HFFc6 (cell line): ENCODE results near the gene NLGN1. TPM values are rescaled to one million over a fixed set of nuclear protein-coding genes. Genes with fewer than 3 reads are reported as not detected.

Experiments
- DNase-seq: peaks from one replicate; pipeline ENCODE4 v3.0.0-alpha.2; 2018
- H3K27ac Mint-ChIP-seq: 2 replicates; pipeline ENCODE4 v1.8.0; 2020; ENCODE audit warnings: mild to moderate bottlenecking, mixed read lengths
- H3K27me3 Mint-ChIP-seq: 2 replicates; pipeline ENCODE4 v1.8.0; 2021; ENCODE audit warnings: mild to moderate bottlenecking, moderate library complexity, mixed read lengths; ENCODE audit not compliant: insufficient read depth
- H3K36me3 Mint-ChIP-seq: 2 replicates; pipeline ENCODE4 v1.8.0; 2021; ENCODE audit warnings: low read depth, mixed read lengths
- H3K4me1 Mint-ChIP-seq: 2 replicates; pipeline ENCODE4 v1.8.0; 2020; ENCODE audit warnings: low read depth, mixed read lengths
- H3K4me3 Mint-ChIP-seq: 2 replicates; pipeline ENCODE4 v1.8.0; 2020; ENCODE audit warnings: mild to moderate bottlenecking, moderate library complexity, mixed read lengths
- H3K9me3 Mint-ChIP-seq: 2 replicates; pipeline ENCODE4 v1.8.0; 2020; ENCODE audit warnings: mild to moderate bottlenecking, mixed read lengths
- CTCF ChIP-seq: fragments of 200-600 bp; sonication (generic); IDR thresholded peaks from 2 replicates; pipeline ENCODE4 v1.5.0; 2021; ENCODE audit warnings: antibody characterized with exemption, mild to moderate bottlenecking
- total RNA-seq, 6 experiments: library from RNA; stranded (reverse); fragmentation: NEBNext Ultra II Directional; extraction: Animal tissue kit (Norgen Biotek cat#: 25700); gene quantifications; 2 replicates in 1 of 6; 3 replicates in 5 of 6; pipeline ENCODE4 v1.2.3, GENCODE V29; 2021

NLGN1 gene
- total RNA-seq, 6 experiments from 2014 or later = 10.0 to 17.2 (median 15.7) TPM

- no peaks in the 10 kb centered on the region for H3K36me3 Mint-ChIP-seq
- peaks cover 68% of the 10 kb centered on the region for H3K4me1 Mint-ChIP-seq
- peak overlapping the region; percentile 4 for H3K27ac Mint-ChIP-seq
- no peaks in the 10 kb centered on the region for H3K9me3 Mint-ChIP-seq
- H3K27me3 Mint-ChIP-seq = peaks cover 11% of the 10 kb centered on the region
- H3K4me3 Mint-ChIP-seq = peak overlapping the region; percentile 92
- no peak for DNase-seq
- no peak for TF ChIP-seq CTCF
Measured at GRCh38 chr3:173399044-173399443, 1.5 kb downstream of the NLGN1 start.

- H3K36me3 Mint-ChIP-seq = no peaks in the 10 kb centered on the region
- peaks cover 59% of the 10 kb centered on the region for H3K4me1 Mint-ChIP-seq
- H3K27ac Mint-ChIP-seq = no peak overlapping the region
- no peak for TF ChIP-seq CTCF
- no peak for DNase-seq
- no peaks in the 10 kb centered on the region for H3K9me3 Mint-ChIP-seq
- no peak overlapping the region for H3K4me3 Mint-ChIP-seq
- peaks cover 4% of the 10 kb centered on the region for H3K27me3 Mint-ChIP-seq
Measured at GRCh38 chr3:173401369-173401768, 3.8 kb downstream of the NLGN1 start.

GRCh38 chr3:173402656-173403055, 5.1 kb downstream of the NLGN1 start:
- Mint-ChIP-seq H3K4me3 (no peak overlapping the region), H3K27me3 (no peaks in the 10 kb centered on the region; the same call in 1 of the 2 replicates), H3K4me1 (peaks cover 51% of the 10 kb centered on the region), H3K9me3 (no peaks in the 10 kb centered on the region), H3K36me3 (no peaks in the 10 kb centered on the region), H3K27ac (no peak overlapping the region)
- no peak for DNase-seq
- no peak for TF ChIP-seq CTCF

GRCh38 chr3:173403376-173403775, 5.8 kb downstream of the NLGN1 start:
- no peaks in the 10 kb centered on the region for H3K9me3 Mint-ChIP-seq
- H3K36me3 Mint-ChIP-seq = no peaks in the 10 kb centered on the region
- no peak for DNase-seq
- TF ChIP-seq CTCF = no peak
- peak overlapping the region; percentile 12; the same call in 1 of the 2 replicates for H3K4me3 Mint-ChIP-seq
- H3K27ac Mint-ChIP-seq = no peak overlapping the region
- peaks cover 48% of the 10 kb centered on the region for H3K4me1 Mint-ChIP-seq
- H3K27me3 Mint-ChIP-seq = no peaks in the 10 kb centered on the region

- no peaks in the 10 kb centered on the region for H3K36me3 Mint-ChIP-seq
- DNase-seq = no peak
- no peak for TF ChIP-seq CTCF
- H3K27me3 Mint-ChIP-seq = no peaks in the 10 kb centered on the region
- H3K27ac Mint-ChIP-seq = no peak overlapping the region
- H3K9me3 Mint-ChIP-seq = no peaks in the 10 kb centered on the region
- H3K4me1 Mint-ChIP-seq = peaks cover 40% of the 10 kb centered on the region
- no peak overlapping the region for H3K4me3 Mint-ChIP-seq
Measured at GRCh38 chr3:173404156-173404555, 6.6 kb downstream of the NLGN1 start.

GRCh38 chr3:173410436-173410835, 12.9 kb downstream of the NLGN1 start:
- H3K36me3 Mint-ChIP-seq = no peaks in the 10 kb centered on the region
- H3K4me3 Mint-ChIP-seq = no peak overlapping the region
- H3K27ac Mint-ChIP-seq = no peak overlapping the region
- peaks cover 13% of the 10 kb centered on the region for H3K4me1 Mint-ChIP-seq
- no peaks in the 10 kb centered on the region for H3K9me3 Mint-ChIP-seq
- no peak for TF ChIP-seq CTCF
- no peaks in the 10 kb centered on the region; the same call in 1 of the 2 replicates for H3K27me3 Mint-ChIP-seq
- no peak for DNase-seq
